CD14-positive monocyte (primary cell): ENCODE results near the gene PTPRU. TPM values are rescaled to one million over a fixed set of nuclear protein-coding genes. Genes with fewer than 3 reads are reported as not detected.
A peak's percentile ranks its signal among the peaks of the same experiment; 100 is the strongest.

ENCODE experiments used
- DNase-seq, 3 donors: peaks; one replicate each; pipeline ENCODE4 v3.0.0-alpha.2; 2011 to 2022
- H2AFZ ChIP-seq: 2 replicates; pipeline ENCODE4 v1.6.0; 2012; ENCODE audit warnings: mild to moderate bottlenecking, low read depth, low read length, inconsistent platforms; ENCODE audit not compliant: insufficient read depth, poor library complexity, severe bottlenecking
- H3K27ac ChIP-seq, 2 donors: 1 replicate in 1 of 2; 2 replicates in 1 of 2; pipeline ENCODE4 v1.5.1; 2012 to 2013; ENCODE audit warnings: low read length in 2 of 2, control low read depth in 1 of 2, inconsistent platforms in 1 of 2, low read depth in 1 of 2, mild to moderate bottlenecking in 1 of 2
- H3K27me3 ChIP-seq, 2 donors: one replicate each; pipeline versions ENCODE4 v1.6.0 to v1.6.1; 2011 to 2013; ENCODE audit warnings: low read length in 2 of 2; ENCODE audit not compliant: control insufficient read depth in 2 of 2, insufficient read depth in 2 of 2
- H3K36me3 ChIP-seq, 2 donors: replicated peaks in 1 of 2; 1 replicate in 1 of 2; 2 replicates in 1 of 2; pipeline versions ENCODE4 v1.5.1 to v1.6.1; 2012 to 2013; ENCODE audit warnings: low read length in 2 of 2, control low read depth in 1 of 2, inconsistent platforms in 1 of 2, mild to moderate bottlenecking in 1 of 2; ENCODE audit not compliant: insufficient read depth in 2 of 2, control insufficient read depth in 1 of 2
- H3K4me1 ChIP-seq, 2 donors: 1 replicate in 1 of 2; 2 replicates in 1 of 2; pipeline versions ENCODE4 v1.5.1 to v1.6.1; 2012 to 2013; ENCODE audit warnings: low read length in 2 of 2, control low read depth in 1 of 2, inconsistent platforms in 1 of 2, mild to moderate bottlenecking in 1 of 2, moderate library complexity in 1 of 2; ENCODE audit not compliant: insufficient read depth in 2 of 2, control insufficient read depth in 1 of 2
- H3K4me2 ChIP-seq: replicated peaks from 2 replicates; pipeline ENCODE3; 2012; ENCODE audit warnings: low read length, moderate library complexity, mild to moderate bottlenecking; ENCODE audit not compliant: poor library complexity, severe bottlenecking; ENCODE audit errors: extremely low read depth
- H3K4me3 ChIP-seq, 3 experiments: fragments of 200-600 bp in 1 of 3; sonication (generic) in 1 of 3; replicated peaks in 1 of 3; 1 replicate in 2 of 3; 2 replicates in 1 of 3; pipeline ENCODE4 v1.5.1; 2011 to 2013; ENCODE audit warnings: low read length in 3 of 3, mild to moderate bottlenecking in 3 of 3, control low read depth in 2 of 3, low read depth in 2 of 3, inconsistent platforms in 1 of 3, moderate library complexity in 1 of 3
- H3K79me2 ChIP-seq: 2 replicates; pipeline ENCODE4 v1.6.0; 2012; ENCODE audit warnings: mild to moderate bottlenecking, control low read depth, inconsistent platforms, low read length, moderate library complexity; ENCODE audit not compliant: insufficient read depth
- H3K9ac ChIP-seq: 2 replicates; pipeline ENCODE4 v1.6.0; 2017; ENCODE audit warnings: low read length, mild to moderate bottlenecking; ENCODE audit not compliant: insufficient read depth, poor library complexity, severe bottlenecking
- H3K9me3 ChIP-seq, 2 donors: replicated peaks in 1 of 2; 1 replicate in 1 of 2; 2 replicates in 1 of 2; pipeline versions ENCODE4 v1.5.1 to v1.6.1; 2012 to 2013; ENCODE audit warnings: low read length in 2 of 2, control low read depth in 1 of 2; ENCODE audit not compliant: control insufficient read depth in 1 of 2, insufficient read depth in 1 of 2
- H4K20me1 ChIP-seq: 2 replicates; pipeline ENCODE4 v1.6.0; 2012; ENCODE audit warnings: mild to moderate bottlenecking, low read length, control low read depth, moderate library complexity; ENCODE audit not compliant: insufficient read depth
- H3K27ac Mint-ChIP-seq, 7 donors: one replicate each; pipeline ENCODE4 v1.8.0; 2020; ENCODE audit warnings: mild to moderate bottlenecking in 7 of 7, mixed read lengths in 7 of 7, moderate library complexity in 6 of 7, inconsistent platforms in 2 of 7
- H3K27me3 Mint-ChIP-seq, 3 donors: one replicate each; pipeline ENCODE4 v1.8.0; 2021 to 2022; ENCODE audit warnings: low read depth in 3 of 3, mild to moderate bottlenecking in 3 of 3, mixed read lengths in 3 of 3, moderate library complexity in 3 of 3, inconsistent platforms in 1 of 3
- H3K36me3 Mint-ChIP-seq, 2 donors: one replicate each; pipeline ENCODE4 v1.8.0; 2020; ENCODE audit warnings: mixed read lengths in 2 of 2, inconsistent platforms in 1 of 2, mild to moderate bottlenecking in 1 of 2
- H3K4me1 Mint-ChIP-seq: one replicate; pipeline ENCODE4 v1.8.0; 2020; ENCODE audit warnings: mild to moderate bottlenecking, mixed read lengths
- H3K4me3 Mint-ChIP-seq, 2 donors: one replicate each; pipeline ENCODE4 v1.8.0; 2020; ENCODE audit warnings: mild to moderate bottlenecking in 2 of 2, mixed read lengths in 2 of 2, moderate library complexity in 1 of 2
- H3K9me3 Mint-ChIP-seq, 7 donors: one replicate each; pipeline ENCODE4 v1.8.0; 2020 to 2022; ENCODE audit warnings: mixed read lengths in 7 of 7, mild to moderate bottlenecking in 6 of 7, moderate library complexity in 6 of 7, inconsistent platforms in 2 of 7
- CTCF ChIP-seq: fragments of 200-600 bp; IDR thresholded peaks from one replicate; pipeline ENCODE4 v1.8.0; 2022; ENCODE audit warnings: antibody characterized with exemption, mild to moderate bottlenecking
- WGBS: methylation state at CpG from one replicate; pipeline ENCODE4 v1.1.5; 2013; ENCODE audit warnings: missing lambda C conversion rate; ENCODE audit not compliant: insufficient coverage; 5-methylcytosine and 5-hydroxymethylcytosine counted together
- intact Hi-C, 2 donors: fragments of 100-400 bp; cut with micrococcal nuclease; formaldehyde crosslinking; loops; one replicate each; pipeline versions ENCODE4 v1.15.0 to v1.15.1; 2023
- polyA plus RNA-seq, 3 donors: library from polyadenylated mRNA; depleted of rRNA in 1 of 3; unstranded in 2 of 3; stranded (reverse) in 1 of 3; fragments of 300-500 nt in 2 of 3; fragments of >200 nt in 1 of 3; fragmentation: Illumina TruSeq in 2 of 3; gene quantifications; 1 replicate in 2 of 3; 2 replicates in 1 of 3; pipeline ENCODE4 v1.2.3, GENCODE V29; 2012 to 2021

The PTPRU gene
- polyA plus RNA-seq, 3 donors, result 0.42 to 1.4 TPM; not detected in 1

GRCh38 chr1:29222686-29223085 lies 13.6 kb upstream of the PTPRU start:
- Histone ChIP-seq H3K4me1 (no peaks in the 10 kb centered on the region), H3K4me2 (no peak overlapping the region), H3K27ac (no peak overlapping the region), H3K36me3 (peaks cover 0 to 6% of the 10 kb centered on the region in 2 donors), H3K4me3 (no peak overlapping the region), H3K9ac (no peak overlapping the region), H3K9me3 (no peaks in the 10 kb centered on the region), H3K27me3 (no peaks in the 10 kb centered on the region), H3K79me2 (no peaks in the 10 kb centered on the region), H4K20me1 (no peaks in the 10 kb centered on the region), H2AFZ (no peak overlapping the region)
- no peak for TF ChIP-seq CTCF
- peaks cover 5% of the 10 kb centered on the region for H3K4me1 Mint-ChIP-seq
- peak overlapping the region in 1 of 7 donors; percentile 13 for H3K27ac Mint-ChIP-seq
- no peaks in the 10 kb centered on the region for H3K27me3 Mint-ChIP-seq
- no peak for DNase-seq
- no peak overlapping the region for H3K4me3 Mint-ChIP-seq
- peaks cover 9 to 17% of the 10 kb centered on the region in 2 donors for H3K36me3 Mint-ChIP-seq
- no peaks in the 10 kb centered on the region for H3K9me3 Mint-ChIP-seq
- intact Hi-C loops, result no loop called here
- 100% methylated on average over 1 of the region's 1 CpG for WGBS

DNA sequence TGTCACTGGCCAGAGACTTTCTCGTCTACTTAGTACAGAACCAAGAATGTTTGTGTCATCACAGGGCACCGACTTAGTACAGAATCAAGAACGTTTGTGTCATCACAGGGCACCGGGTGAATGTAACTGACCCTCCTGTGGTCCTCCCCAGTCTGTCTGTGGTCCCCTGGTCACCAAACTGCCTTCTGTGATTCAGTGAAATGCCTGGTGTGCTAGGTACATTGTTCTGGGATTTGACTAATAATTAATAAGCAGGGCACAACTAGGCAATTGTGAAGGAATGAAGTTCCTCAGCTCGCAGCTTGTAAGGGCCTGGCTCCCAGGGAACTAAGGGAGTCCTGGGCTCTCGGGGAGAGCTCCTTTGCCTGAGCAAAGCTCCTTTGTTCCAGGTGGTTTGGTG lies 12.8 kb upstream of the PTPRU start:
- Mint-ChIP-seq H3K27me3 (no peaks in the 10 kb centered on the region), H3K9me3 (no peaks in the 10 kb centered on the region), H3K27ac (no peak overlapping the region), H3K36me3 (peaks cover 9 to 17% of the 10 kb centered on the region in 2 donors), H3K4me1 (peaks cover under 1% of the 10 kb centered on the region), H3K4me3 (no peak overlapping the region)
- no peak overlapping the region for H2AFZ ChIP-seq
- no peaks in the 10 kb centered on the region for H3K9me3 ChIP-seq
- intact Hi-C loops, result no loop called here
- no peaks in the 10 kb centered on the region for H3K79me2 ChIP-seq
- DNase-seq, result no peak
- no peak overlapping the region for H3K4me2 ChIP-seq
- H4K20me1 ChIP-seq, result no peaks in the 10 kb centered on the region
- H3K27ac ChIP-seq, result no peak overlapping the region
- TF ChIP-seq CTCF, result no peak
- H3K4me3 ChIP-seq, result no peak overlapping the region
- H3K27me3 ChIP-seq, result no peaks in the 10 kb centered on the region
- peaks cover 0 to 6% of the 10 kb centered on the region in 2 donors for H3K36me3 ChIP-seq
- H3K4me1 ChIP-seq, result no peaks in the 10 kb centered on the region
- 95% methylated on average over 5 of the region's 6 CpGs for WGBS
- H3K9ac ChIP-seq, result no peak overlapping the region
